Astrocyte (in vitro differentiated cells and primary cell): ENCODE results near the gene PIK3C3. TPM values are rescaled to one million over a fixed set of nuclear protein-coding genes. Genes with fewer than 3 reads are reported as not detected.

Experiments
- DNase-seq: peaks from one replicate; pipeline ENCODE4 v3.0.0-alpha.2; 2010; ENCODE audit warnings: low read depth
- FAIRE-seq: peaks from 2 replicates; lab custom pipeline; 2011; peaks lifted over from hg19 to GRCh38; lab: Jason Lieb, UNC
- H2AFZ ChIP-seq: 2 replicates; pipeline ENCODE4 v1.6.0; 2012; ENCODE audit warnings: low read depth, low read length, inconsistent platforms
- H3K27ac ChIP-seq: 2 replicates; pipeline ENCODE4 v1.5.1; 2011; ENCODE audit warnings: low read depth, low read length, inconsistent platforms
- H3K27me3 ChIP-seq: 2 replicates; pipeline ENCODE4 v1.6.0; 2011; ENCODE audit warnings: low read length, inconsistent platforms; ENCODE audit not compliant: insufficient read depth
- H3K36me3 ChIP-seq: 2 replicates; pipeline ENCODE4 v1.5.1; 2011; ENCODE audit warnings: low read length, inconsistent platforms; ENCODE audit not compliant: insufficient read depth
- H3K4me1 ChIP-seq: 2 replicates; pipeline ENCODE4 v1.5.1; 2011; ENCODE audit warnings: low read length, inconsistent platforms; ENCODE audit not compliant: insufficient read depth
- H3K4me2 ChIP-seq: 2 replicates; pipeline ENCODE4 v1.6.0; 2012; ENCODE audit warnings: low read length, inconsistent platforms
- H3K4me3 ChIP-seq: 2 replicates; pipeline ENCODE4 v1.5.1; 2011; ENCODE audit warnings: low read depth, mild to moderate bottlenecking, low read length, inconsistent platforms; ENCODE audit not compliant: insufficient read depth
- H3K79me2 ChIP-seq: 2 replicates; pipeline ENCODE4 v1.6.0; 2012; ENCODE audit warnings: mild to moderate bottlenecking, low read length, inconsistent platforms; ENCODE audit not compliant: insufficient read depth
- H3K9ac ChIP-seq: 2 replicates; pipeline ENCODE4 v1.6.0; 2012; ENCODE audit warnings: mild to moderate bottlenecking, low read length, inconsistent platforms
- H3K9me3 ChIP-seq: 2 replicates; pipeline ENCODE4 v1.5.1; 2012; ENCODE audit warnings: low read depth, mild to moderate bottlenecking, low read length, inconsistent platforms; ENCODE audit not compliant: insufficient read depth
- H4K20me1 ChIP-seq: 2 replicates; pipeline ENCODE4 v1.6.0; 2012; ENCODE audit warnings: low read length, inconsistent platforms; ENCODE audit not compliant: insufficient read depth
- H3K27ac Mint-ChIP-seq: one replicate; pipeline ENCODE4 v1.8.0; 2021; ENCODE audit warnings: mild to moderate bottlenecking, mixed read lengths; ENCODE audit not compliant: unreplicated experiment
- H3K27me3 Mint-ChIP-seq: one replicate; pipeline ENCODE4 v1.8.0; 2021; ENCODE audit warnings: low read depth, mixed read lengths; ENCODE audit not compliant: unreplicated experiment
- H3K36me3 Mint-ChIP-seq: one replicate; pipeline ENCODE4 v1.8.0; 2021; ENCODE audit warnings: low read depth, mixed read lengths; ENCODE audit not compliant: unreplicated experiment
- H3K4me1 Mint-ChIP-seq: one replicate; pipeline ENCODE4 v1.8.0; 2021; ENCODE audit warnings: low read depth, mixed read lengths; ENCODE audit not compliant: unreplicated experiment
- H3K4me3 Mint-ChIP-seq: one replicate; pipeline ENCODE4 v1.8.0; 2021; ENCODE audit warnings: mild to moderate bottlenecking, moderate library complexity, mixed read lengths; ENCODE audit not compliant: unreplicated experiment
- H3K9me3 Mint-ChIP-seq: one replicate; pipeline ENCODE4 v1.8.0; 2021; ENCODE audit warnings: mild to moderate bottlenecking, mixed read lengths; ENCODE audit not compliant: unreplicated experiment
- EZH2 ChIP-seq: IDR thresholded peaks from 2 replicates; pipeline ENCODE4 v1.6.1; 2012; ENCODE audit warnings: mild to moderate bottlenecking, low read length, inconsistent platforms; ENCODE audit not compliant: insufficient read depth
- total RNA-seq: library from RNA; stranded (reverse); gene quantifications from 2 replicates; pipeline ENCODE4 v1.2.1, GENCODE V29; 2021
- TF ChIP-seq, protein P1 (sequence below): IDR thresholded peaks from 2 replicates; pipeline ENCODE4 v1.5.1; 2011; ENCODE audit warnings: low read depth, mild to moderate bottlenecking, inconsistent platforms, low read length, moderate library complexity; ENCODE audit not compliant: insufficient read depth

The PIK3C3 gene
- total RNA-seq, 1 donor from 2014 or later = 106 TPM

- no peak for FAIRE-seq
- TF ChIP-seq, protein P1, sequence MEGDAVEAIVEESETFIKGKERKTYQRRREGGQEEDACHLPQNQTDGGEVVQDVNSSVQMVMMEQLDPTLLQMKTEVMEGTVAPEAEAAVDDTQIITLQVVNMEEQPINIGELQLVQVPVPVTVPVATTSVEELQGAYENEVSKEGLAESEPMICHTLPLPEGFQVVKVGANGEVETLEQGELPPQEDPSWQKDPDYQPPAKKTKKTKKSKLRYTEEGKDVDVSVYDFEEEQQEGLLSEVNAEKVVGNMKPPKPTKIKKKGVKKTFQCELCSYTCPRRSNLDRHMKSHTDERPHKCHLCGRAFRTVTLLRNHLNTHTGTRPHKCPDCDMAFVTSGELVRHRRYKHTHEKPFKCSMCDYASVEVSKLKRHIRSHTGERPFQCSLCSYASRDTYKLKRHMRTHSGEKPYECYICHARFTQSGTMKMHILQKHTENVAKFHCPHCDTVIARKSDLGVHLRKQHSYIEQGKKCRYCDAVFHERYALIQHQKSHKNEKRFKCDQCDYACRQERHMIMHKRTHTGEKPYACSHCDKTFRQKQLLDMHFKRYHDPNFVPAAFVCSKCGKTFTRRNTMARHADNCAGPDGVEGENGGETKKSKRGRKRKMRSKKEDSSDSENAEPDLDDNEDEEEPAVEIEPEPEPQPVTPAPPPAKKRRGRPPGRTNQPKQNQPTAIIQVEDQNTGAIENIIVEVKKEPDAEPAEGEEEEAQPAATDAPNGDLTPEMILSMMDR = no peak
- no peak for TF ChIP-seq EZH2
- Histone ChIP-seq H3K9me3 (no peaks in the 10 kb centered on the region), H2AFZ (no peak overlapping the region), H3K36me3 (peaks cover 17% of the 10 kb centered on the region), H3K4me3 (no peak overlapping the region), H3K4me2 (no peak overlapping the region), H3K9ac (no peak overlapping the region), H3K79me2 (peaks cover 37% of the 10 kb centered on the region), H4K20me1 (peaks cover 26% of the 10 kb centered on the region), H3K4me1 (no peaks in the 10 kb centered on the region), H3K27ac (no peak overlapping the region), H3K27me3 (no peaks in the 10 kb centered on the region)
- Mint-ChIP-seq H3K4me3 (no peak overlapping the region), H3K27me3 (no peaks in the 10 kb centered on the region), H3K36me3 (peaks cover 3% of the 10 kb centered on the region), H3K9me3 (no peaks in the 10 kb centered on the region), H3K27ac (peak overlapping the region; percentile 15), H3K4me1 (peaks cover 25% of the 10 kb centered on the region)
- DNase-seq = no peak
Observed at GRCh38 chr18:41975284-41975683, 20.2 kb downstream of the PIK3C3 start.

- no peak overlapping the region for H3K9ac ChIP-seq
- no peak for FAIRE-seq
- H3K4me2 ChIP-seq = no peak overlapping the region
- H3K36me3 ChIP-seq = peaks cover 8% of the 10 kb centered on the region
- H3K9me3 Mint-ChIP-seq = no peaks in the 10 kb centered on the region
- H3K9me3 ChIP-seq = no peaks in the 10 kb centered on the region
- H3K4me3 Mint-ChIP-seq = no peak overlapping the region
- no peaks in the 10 kb centered on the region for H3K27me3 ChIP-seq
- no peak overlapping the region for H2AFZ ChIP-seq
- peaks cover 23% of the 10 kb centered on the region for H3K4me1 Mint-ChIP-seq
- no peaks in the 10 kb centered on the region for H3K4me1 ChIP-seq
- H3K27ac ChIP-seq = no peak overlapping the region
- peaks cover 26% of the 10 kb centered on the region for H4K20me1 ChIP-seq
- DNase-seq = no peak
- H3K79me2 ChIP-seq = peaks cover 42% of the 10 kb centered on the region
- no peak overlapping the region for H3K27ac Mint-ChIP-seq
- H3K4me3 ChIP-seq = no peak overlapping the region
- TF ChIP-seq, protein P1 = no peak
- TF ChIP-seq EZH2 = no peak
- no peaks in the 10 kb centered on the region for H3K27me3 Mint-ChIP-seq
- H3K36me3 Mint-ChIP-seq = peaks cover 3% of the 10 kb centered on the region
Observed at GRCh38 chr18:41977233-41977632, 22.2 kb downstream of the PIK3C3 start.

- no peak overlapping the region for H3K4me2 ChIP-seq
- H3K4me1 Mint-ChIP-seq = peaks cover 4% of the 10 kb centered on the region
- peaks cover 2% of the 10 kb centered on the region for H3K36me3 Mint-ChIP-seq
- no peak overlapping the region for H3K9ac ChIP-seq
- TF ChIP-seq, protein P1 = no peak
- TF ChIP-seq EZH2 = no peak
- no peaks in the 10 kb centered on the region for H3K9me3 Mint-ChIP-seq
- H3K9me3 ChIP-seq = no peaks in the 10 kb centered on the region
- no peak overlapping the region for H3K4me3 ChIP-seq
- no peaks in the 10 kb centered on the region for H3K27me3 ChIP-seq
- DNase-seq = peak; percentile 8
- H3K4me1 ChIP-seq = no peaks in the 10 kb centered on the region
- FAIRE-seq = peak; percentile 60
- H3K27ac Mint-ChIP-seq = no peak overlapping the region
- peaks cover 14% of the 10 kb centered on the region for H4K20me1 ChIP-seq
- peaks cover 15% of the 10 kb centered on the region for H3K79me2 ChIP-seq
- peaks cover 6% of the 10 kb centered on the region for H3K36me3 ChIP-seq
- H3K27me3 Mint-ChIP-seq = no peaks in the 10 kb centered on the region
- H3K27ac ChIP-seq = no peak overlapping the region
- no peak overlapping the region for H2AFZ ChIP-seq
- no peak overlapping the region for H3K4me3 Mint-ChIP-seq
Observed at GRCh38 chr18:41982942-41983660, 28.1 kb downstream of the PIK3C3 start.
